Measurements from ENCODE around the gene SPATA9. TPM values are rescaled to one million over a fixed set of nuclear protein-coding genes. Genes with fewer than 3 reads are reported as not detected.
"Not testable (repeated sequence)": the region's sequence is repeated elsewhere in the genome, so short reads cannot be mapped to it uniquely, and the experiment has no call there.

SPATA9 gene
- total and polyA plus RNA-seq, 7 donors: 0.36 to 1.1 TPM; not detected in 5

DNA sequence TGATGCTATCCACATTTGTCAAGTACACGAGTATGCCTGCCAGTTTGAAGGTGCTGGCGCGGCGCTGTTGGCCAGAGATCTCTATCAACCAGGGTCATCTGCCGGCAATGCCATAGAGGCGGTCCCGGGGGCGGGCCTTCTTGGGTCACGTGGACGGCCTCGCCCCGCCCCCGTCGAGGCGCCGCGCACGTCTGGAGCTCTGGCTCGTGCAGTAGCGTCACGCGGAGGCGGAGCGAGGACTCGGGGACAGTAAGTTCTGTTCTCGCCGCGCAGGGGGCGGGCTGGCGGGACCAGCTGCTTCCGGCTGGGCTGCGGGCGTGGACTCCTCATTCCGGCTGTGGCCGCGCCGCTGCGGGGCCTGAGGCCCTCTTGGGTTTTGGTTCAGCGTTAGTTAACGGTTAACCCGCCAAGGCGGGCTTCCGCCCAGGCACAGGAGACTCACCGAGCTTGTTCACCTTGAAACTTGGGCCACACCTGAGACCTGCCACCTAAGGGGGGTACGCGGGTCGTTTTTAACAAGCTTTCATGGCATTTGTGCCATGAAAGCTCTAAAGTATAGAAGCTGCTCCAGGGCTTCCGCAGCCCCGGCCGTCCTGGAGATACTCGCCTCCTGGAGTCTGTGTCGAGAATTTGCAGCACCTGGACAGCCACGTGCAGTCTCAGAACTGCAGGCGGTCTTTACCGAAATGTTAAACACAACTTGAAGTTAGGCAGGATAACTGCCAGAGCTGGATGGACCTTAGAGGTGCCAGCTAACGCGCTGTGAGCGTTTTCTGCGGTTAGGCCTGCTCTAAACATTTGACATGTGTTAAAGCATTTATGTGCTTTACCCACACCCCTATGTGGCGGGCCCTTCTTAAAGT, 36.0 kb downstream of the SPATA9 start, which contains the start of gene RFESD:
Gene RFESD, plus strand, starts transcription at position 209 of the 863 bp plus-strand sequence. CDS start 5,495 bp downstream, outside the sequence.
- H3K27ac ChIP-seq: peak within 1 kb of the TSS; percentile 93 to 96 (median 94)
- H3K4me3 ChIP-seq: peak within 1 kb of the TSS; percentile 54 to 60 (median 56)
- H3K4me1 ChIP-seq: peaks cover 0 to 11% (median 5%) of the 10 kb centered on the region in 4 donors
- peak; percentile 97 for TF ChIP-seq POLR2A (IDR thresholded peaks at IDR 0.05)
- TF ChIP-seq, protein P1, sequence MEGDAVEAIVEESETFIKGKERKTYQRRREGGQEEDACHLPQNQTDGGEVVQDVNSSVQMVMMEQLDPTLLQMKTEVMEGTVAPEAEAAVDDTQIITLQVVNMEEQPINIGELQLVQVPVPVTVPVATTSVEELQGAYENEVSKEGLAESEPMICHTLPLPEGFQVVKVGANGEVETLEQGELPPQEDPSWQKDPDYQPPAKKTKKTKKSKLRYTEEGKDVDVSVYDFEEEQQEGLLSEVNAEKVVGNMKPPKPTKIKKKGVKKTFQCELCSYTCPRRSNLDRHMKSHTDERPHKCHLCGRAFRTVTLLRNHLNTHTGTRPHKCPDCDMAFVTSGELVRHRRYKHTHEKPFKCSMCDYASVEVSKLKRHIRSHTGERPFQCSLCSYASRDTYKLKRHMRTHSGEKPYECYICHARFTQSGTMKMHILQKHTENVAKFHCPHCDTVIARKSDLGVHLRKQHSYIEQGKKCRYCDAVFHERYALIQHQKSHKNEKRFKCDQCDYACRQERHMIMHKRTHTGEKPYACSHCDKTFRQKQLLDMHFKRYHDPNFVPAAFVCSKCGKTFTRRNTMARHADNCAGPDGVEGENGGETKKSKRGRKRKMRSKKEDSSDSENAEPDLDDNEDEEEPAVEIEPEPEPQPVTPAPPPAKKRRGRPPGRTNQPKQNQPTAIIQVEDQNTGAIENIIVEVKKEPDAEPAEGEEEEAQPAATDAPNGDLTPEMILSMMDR (IDR thresholded peaks at IDR 0.05): no peak
- TF ChIP-seq POLR2AphosphoS5 (IDR thresholded peaks at IDR 0.05): peak; percentile 97 to 99 (median 99)
- peak; percentile 98 to 100 (median 98) for TF ChIP-seq EP300 (IDR thresholded peaks at IDR 0.05)
- H3K9me3 ChIP-seq: no peaks in the 10 kb centered on the region
- H3K27me3 ChIP-seq: no peaks in the 10 kb centered on the region
- intact Hi-C loops (cut with DNase I): loop anchor here (2.0 to 10.0 kb wide), 5 partner anchors 89 to 958 kb away; partner anchors contain the start of genes ARSK, ELL2 and GLRX
- DNase-seq: peak; percentile 100
- 1% methylated on average over 60 of the region's 60 CpGs for WGBS, 2 donors
- no peaks in the 10 kb centered on the region for H3K36me3 ChIP-seq

DNA sequence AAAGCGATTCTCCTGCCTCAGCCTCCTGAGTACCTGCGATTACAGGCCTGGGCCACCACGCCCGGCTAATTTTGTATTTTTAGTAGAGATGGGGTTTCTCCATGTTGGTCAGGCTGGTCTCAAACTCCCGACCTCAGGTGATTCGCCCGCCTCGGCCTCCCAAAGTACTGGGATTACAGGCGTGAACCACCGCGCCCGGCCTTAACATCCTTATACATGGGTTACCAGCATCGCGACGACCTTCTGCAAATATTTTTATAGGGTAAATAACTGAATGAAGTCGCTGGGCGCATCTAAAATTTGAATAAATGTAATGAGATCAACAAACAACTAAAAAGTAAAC, 36.6 kb downstream of the SPATA9 start:
- WGBS, 2 donors: 21 to 75% methylated on average over 17 of the region's 17 CpGs
- peak overlapping the region in 2 of 4 donors; percentile 57 to 60 for H3K4me3 ChIP-seq
- peaks cover 0 to 11% (median 5%) of the 10 kb centered on the region in 4 donors for H3K4me1 ChIP-seq

DNA sequence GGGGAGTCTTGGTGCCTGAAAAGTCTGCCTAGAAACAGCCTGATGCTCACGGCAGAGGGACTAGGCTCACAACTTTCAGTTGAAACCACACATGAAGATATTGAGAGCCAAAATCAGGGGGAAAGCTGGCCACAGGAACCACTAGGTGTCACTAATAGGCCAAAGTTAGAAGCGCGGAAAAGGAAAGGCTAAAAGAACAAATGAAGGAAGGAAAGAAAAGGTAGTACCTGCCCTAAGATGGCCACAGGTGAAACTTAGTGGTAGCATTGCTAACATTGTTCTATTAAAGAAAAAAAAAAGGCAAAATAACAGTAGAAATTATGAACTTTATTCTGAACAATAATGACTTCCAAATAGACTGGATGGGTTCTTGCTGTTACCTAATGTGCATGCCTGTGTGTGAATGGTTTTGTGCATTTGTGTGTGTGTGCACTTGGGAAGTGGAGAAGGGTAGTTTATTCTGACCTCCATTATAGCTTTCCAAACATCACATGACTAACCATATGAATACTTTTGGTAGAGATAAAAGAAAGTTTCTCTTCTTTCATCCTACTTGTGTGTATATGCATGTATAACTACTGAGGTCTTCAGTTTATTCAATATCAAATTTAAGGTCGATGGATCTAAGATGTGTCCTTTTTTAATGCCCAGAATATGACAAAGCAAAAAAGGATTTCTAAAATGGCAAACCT, 38.3 kb downstream of the SPATA9 start:
- DNase-seq: peak; percentile 80
- intact Hi-C loops (cut with DNase I): loop anchor here (1.0 to 10.0 kb wide), 8 partner anchors 86 to 960 kb away; partner anchors contain the start of genes ARSK, GLRX and RHOBTB3
- TF ChIP-seq EP300 (IDR thresholded peaks at IDR 0.05): no peak
- TF ChIP-seq POLR2AphosphoS5 (IDR thresholded peaks at IDR 0.05): no peak
- TF ChIP-seq, protein P1 (IDR thresholded peaks at IDR 0.05): peak; percentile 47 to 78 (median 64)
- TF ChIP-seq POLR2A (IDR thresholded peaks at IDR 0.05): no peak
- Histone ChIP-seq H3K27ac (peak overlapping the region; percentile 93 to 96 (median 94)), H3K4me3 (no peak overlapping the region), H3K27me3 (no peaks in the 10 kb centered on the region), H3K4me1 (peaks cover 0 to 11% (median 5%) of the 10 kb centered on the region in 4 donors), H3K36me3 (no peaks in the 10 kb centered on the region), H3K9me3 (no peaks in the 10 kb centered on the region)
- WGBS, 2 donors: 13 to 18% methylated on average over 4 of the region's 4 CpGs

More for the DNA sequence above, 36.6 kb downstream of the SPATA9 start:
- intact Hi-C loops (cut with DNase I): loop anchor here (2.0 to 10.0 kb wide), 5 partner anchors 89 to 959 kb away; partner anchors contain the start of genes ARSK, ELL2 and GLRX
- H3K27me3 ChIP-seq, H3K36me3 ChIP-seq, DNase-seq, H3K9me3 ChIP-seq: not testable (repeated sequence)
- H3K27ac ChIP-seq: peak overlapping the region; percentile 93 to 96 (median 94)

DNA sequence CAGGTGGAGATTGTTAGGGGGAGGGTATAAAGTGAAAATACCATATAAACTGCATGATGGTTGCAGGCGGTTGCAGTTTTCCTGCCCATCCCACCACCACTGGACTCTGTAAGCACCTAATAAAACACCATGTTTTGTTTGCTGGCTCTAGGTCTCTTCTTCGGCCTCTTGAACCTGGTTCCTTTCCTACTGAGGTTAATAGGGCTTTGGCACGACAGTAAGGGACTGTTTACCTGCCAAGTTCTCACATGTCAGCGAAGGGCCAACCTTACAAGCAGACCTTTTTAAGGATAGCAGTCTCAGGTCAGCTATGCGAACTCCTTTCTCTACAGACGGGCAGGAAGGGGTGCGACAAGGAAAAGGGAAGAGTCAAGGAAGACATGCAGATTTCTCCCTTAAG, 39.6 kb downstream of the SPATA9 start:
- 88 to 92% methylated on average over 7 of the region's 7 CpGs for WGBS, 2 donors
- TF ChIP-seq POLR2A (IDR thresholded peaks at IDR 0.05) (no peak), POLR2AphosphoS5 (IDR thresholded peaks at IDR 0.05) (no peak), EP300 (IDR thresholded peaks at IDR 0.05) (no peak)
- TF ChIP-seq, protein P1 (IDR thresholded peaks at IDR 0.05): no peak

More for the DNA sequence above, 39.6 kb downstream of the SPATA9 start:
- Histone ChIP-seq H3K27me3 (no peaks in the 10 kb centered on the region), H3K9me3 (no peaks in the 10 kb centered on the region), H3K36me3 (no peaks in the 10 kb centered on the region), H3K4me3 (no peak overlapping the region), H3K27ac (no peak overlapping the region), H3K4me1 (peaks cover 0 to 11% (median 5%) of the 10 kb centered on the region in 4 donors)
- intact Hi-C loops (cut with DNase I): loop anchor here (5.0 to 10.0 kb wide), 2 partner anchors 694 to 962 kb away; no protein-coding TSS in a partner anchor
- DNase-seq: no peak

Data from sigmoid colon (tissue), 7 donors.